Stimulated activated naive CD8-positive, alpha-beta T cell treated with anti-CD3 and anti-CD28 coated beads, Interleukin-15, Interleukin-2, amounts not matched to agents 100 U/mL and 50 U/mL, for 24 hours (primary cell): Measurements from ENCODE around the gene JMJD1C.
"Not testable (repeated sequence)": the region's sequence is repeated elsewhere in the genome, so short reads cannot be mapped to it uniquely, and the experiment has no call there.

Source experiments
- ATAC-seq: fragments of 150-1000 bp; cut with Tn5 transposase; one replicate; pipeline ENCODE4 v1.10.0; 2021
- DNase-seq: peaks from one replicate; pipeline ENCODE4 v3.0.0; 2021

Gene JMJD1C

DNA sequence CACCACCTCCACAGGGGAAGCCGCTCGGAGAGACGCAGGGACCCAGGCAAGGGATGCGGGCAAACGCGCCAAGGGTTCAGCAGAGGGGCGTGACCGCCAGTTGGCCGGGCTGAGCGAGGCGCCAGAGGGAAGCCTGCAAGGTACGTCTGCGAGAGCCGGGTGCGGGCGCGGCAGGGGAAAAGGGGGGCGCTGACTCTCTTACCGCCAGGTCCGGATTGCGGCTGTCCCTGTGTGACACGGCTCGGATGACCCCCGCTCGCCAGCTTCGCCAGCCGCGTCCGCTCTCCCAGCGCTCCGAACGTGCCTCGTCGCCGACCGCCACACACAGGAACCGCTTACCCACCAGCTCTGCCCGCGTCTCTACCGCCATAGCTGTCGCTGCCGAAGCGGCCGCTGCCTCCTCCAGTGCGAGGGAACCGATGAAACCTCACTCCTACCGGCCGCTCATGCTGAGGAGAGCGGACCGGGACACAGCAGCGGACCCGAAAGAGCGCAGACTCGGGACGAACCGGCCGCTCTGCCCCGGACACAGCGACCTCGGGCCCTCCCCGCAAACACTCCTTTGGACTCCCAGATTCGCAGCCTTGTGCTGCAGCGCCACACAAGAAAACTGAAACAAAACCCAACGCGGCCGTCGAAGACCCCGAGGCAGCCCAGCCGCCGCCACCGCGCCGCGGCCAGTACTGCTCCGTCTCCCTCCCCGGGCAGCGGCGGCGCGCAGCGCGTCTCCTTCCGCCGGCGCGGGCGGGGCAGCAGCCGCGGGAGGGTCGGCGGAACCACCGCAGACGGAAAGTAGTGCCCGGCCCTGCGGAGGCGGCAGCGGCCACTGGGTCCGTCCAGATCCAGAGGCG, at the start of gene JMJD1C:
TSS of gene JMJD1C (minus strand) at position 685 of the 851 bp plus-strand sequence. CDS start at position 370, 315 bp downstream.
- DNase-seq: peak; percentile 70
- ATAC-seq: peak; percentile 85

DNA sequence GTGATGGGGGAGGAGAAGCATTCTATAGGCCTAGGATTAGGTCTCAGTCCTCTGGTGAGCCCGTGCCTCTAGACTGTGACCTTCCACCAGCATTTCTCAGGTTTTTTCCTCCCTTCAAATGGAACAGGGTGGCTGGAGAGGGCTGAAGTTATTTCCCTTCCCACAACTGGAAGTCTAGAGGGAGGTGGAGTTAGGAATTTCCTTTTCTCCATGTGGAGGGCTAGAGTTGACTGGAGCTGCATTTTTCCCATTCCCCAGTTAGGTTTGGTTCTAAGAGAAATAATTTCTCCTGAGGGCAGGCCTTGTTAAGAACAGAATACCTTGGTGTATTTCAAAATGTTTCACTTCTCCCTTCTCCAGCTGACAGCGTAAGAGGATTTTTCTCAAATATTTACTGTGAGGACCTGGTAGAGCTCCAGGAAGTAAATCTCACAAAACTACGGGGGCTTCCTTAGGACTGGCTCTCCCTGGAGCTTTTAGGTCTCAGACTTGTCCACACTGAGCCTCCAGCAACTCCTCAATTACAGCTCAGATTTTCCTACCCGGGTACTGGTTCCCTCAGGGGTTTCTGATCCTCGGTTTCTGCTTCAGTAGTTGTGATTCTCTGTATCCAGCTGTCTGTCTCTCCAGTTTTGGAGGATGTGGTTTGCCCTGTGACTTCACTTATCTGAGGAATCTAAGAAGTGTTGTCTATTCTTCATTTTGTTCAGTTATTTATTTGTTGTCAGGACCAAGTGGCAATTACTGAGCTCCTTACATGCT, 49.4 kb upstream of the JMJD1C start:
- DNase-seq (peak; percentile 10), ATAC-seq (peak; percentile 89)

DNA sequence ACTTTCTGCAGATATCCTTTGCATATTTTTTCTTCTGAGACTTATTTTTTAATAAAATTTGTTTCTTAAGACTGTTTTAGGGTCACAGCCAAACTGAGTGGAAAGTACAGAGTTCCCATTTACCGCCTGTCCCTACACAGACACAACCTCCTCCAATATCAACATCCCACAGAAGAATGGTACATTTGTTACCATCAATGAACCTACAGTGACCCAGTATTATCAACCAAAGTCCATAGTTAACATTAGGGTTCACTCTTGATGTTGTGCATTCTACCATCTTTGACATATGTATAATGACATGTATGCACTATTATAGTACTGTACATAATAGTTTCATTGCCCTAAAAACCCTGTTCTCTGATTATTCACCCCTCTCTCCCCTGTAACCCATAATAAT, 40.8 kb upstream of the JMJD1C start:
- no peak for ATAC-seq
- DNase-seq: no peak

- ATAC-seq (no peak), DNase-seq (no peak)
Observed at GRCh38 chr10:63505562-63505961, 39.8 kb upstream of the JMJD1C start.

DNA sequence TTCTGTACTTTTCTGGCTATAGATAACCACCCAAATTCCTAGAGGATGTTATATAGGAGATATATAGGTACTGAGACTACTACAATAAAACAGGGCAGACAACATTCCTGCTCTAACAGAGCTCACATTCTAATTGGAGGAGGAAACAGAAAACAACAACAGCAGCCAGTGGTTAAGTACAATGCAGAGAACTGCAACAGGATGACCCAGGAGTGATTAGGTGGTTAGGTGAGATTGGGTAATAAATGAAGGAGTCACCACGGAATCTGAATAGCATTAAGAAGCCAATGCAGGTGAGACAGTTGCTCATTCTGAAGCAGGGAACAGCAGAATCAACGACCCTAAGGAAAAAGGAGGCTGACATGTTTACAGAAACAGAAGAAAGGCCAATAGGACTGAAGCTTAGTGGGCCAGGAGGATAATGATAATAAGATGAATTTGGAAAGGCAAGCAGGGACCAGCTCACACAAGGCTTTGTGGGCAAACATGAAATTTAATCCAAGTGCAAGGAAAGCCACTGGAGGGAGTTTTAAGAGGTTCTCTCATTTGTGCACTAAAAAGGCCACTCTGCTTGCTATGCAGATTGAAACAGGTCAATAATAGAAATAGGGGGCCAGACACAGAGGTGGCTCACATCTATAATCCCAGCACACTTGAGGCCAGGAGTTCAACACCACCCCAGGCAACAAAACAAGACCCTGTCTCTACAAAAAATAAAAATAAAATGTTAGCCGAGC, 38.5 kb upstream of the JMJD1C start:
- ATAC-seq (no peak), DNase-seq (no peak)

DNA sequence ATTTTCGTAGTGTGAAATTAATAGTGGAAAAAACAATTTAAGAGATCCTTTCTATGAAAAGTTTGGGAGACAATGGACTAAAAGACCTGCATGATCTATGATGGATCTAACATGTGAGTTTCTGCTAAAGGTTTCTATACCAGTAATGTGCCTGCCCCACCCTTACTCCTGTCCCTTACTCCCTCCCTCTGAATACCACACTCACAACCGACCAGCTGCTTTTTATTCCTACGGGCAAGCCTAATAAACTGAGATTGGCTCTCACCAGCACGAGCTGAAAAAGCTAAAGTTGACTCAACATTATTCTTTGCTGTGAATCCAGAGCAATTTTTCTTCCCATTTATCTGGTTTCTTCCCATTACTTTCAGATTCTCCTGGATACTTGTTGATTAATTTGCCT, 37.6 kb upstream of the JMJD1C start:
- no peak for DNase-seq
- ATAC-seq: no peak

- ATAC-seq: no peak
- DNase-seq: no peak
Observed at GRCh38 chr10:63502832-63503231, 37.1 kb upstream of the JMJD1C start.

DNA sequence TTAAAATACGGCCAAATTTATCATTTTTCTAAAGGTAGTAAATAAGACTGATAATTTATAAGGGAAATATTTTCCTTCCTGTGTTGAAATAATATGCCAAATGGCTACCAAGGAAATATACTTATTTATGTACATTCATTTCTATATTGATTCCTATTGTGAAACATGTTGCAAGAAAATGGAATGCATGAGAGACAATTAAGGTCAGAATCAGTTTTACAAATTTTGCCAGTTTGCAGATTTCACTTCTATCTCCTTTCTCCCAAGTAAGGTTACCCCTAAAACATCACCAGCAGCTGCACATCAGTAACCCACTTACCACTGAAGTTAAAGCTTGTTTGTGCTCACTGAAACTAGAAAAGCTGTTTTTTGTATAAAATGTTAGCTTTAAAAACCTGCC, 36.2 kb upstream of the JMJD1C start:
- DNase-seq: no peak
- no peak for ATAC-seq

DNA sequence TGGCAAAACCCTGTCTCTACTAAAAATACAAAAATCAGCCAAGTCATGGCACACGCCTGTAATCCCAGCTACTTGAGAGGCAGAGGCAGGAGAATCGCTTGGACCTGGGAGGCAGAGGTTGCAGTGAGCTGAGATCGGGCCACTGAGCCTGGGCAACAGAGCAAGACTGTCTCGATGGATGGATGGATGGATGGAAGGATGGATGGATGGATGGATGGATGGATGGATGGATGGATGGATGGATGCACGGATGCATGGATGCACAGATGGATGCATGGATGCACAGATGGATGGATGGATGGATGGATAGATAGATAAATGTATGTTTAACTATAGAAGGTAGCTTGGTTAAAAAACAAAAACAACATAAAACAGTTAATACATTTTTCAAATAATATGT, 34.8 kb upstream of the JMJD1C start:
- DNase-seq, ATAC-seq: not testable (repeated sequence)

- DNase-seq: no peak
- no peak for ATAC-seq
Observed at GRCh38 chr10:63498665-63499064, 32.9 kb upstream of the JMJD1C start.

- ATAC-seq: no peak
- DNase-seq: no peak
Observed at GRCh38 chr10:63497321-63497720, 31.5 kb upstream of the JMJD1C start.

- ATAC-seq: no peak
- no peak for DNase-seq
Observed at GRCh38 chr10:63496561-63496960, 30.8 kb upstream of the JMJD1C start.

GRCh38 chr10:63494951-63495350, 29.2 kb upstream of the JMJD1C start:
- DNase-seq: no peak
- no peak for ATAC-seq

GRCh38 chr10:63493004-63493403, 27.2 kb upstream of the JMJD1C start:
- no peak for ATAC-seq
- DNase-seq: no peak

DNA sequence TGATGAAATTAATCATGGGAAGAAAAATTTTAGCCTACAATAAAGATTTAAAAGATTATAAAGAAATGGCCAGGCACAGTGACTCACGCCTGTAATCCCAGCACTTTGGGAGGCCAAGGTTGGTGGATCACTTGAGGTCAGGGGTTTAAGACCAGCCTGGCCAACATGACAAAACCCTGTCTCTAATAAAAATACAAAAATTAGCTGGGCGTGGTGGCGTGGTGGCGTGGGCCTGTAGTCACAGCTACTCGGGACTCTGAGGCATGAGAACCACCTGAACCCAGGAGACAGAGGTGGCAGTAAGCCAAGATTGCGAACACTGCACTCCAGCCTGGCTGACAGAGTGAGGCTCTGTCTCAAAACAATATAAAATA, 26.5 kb upstream of the JMJD1C start:
- not testable (repeated sequence) for DNase-seq, ATAC-seq

DNA sequence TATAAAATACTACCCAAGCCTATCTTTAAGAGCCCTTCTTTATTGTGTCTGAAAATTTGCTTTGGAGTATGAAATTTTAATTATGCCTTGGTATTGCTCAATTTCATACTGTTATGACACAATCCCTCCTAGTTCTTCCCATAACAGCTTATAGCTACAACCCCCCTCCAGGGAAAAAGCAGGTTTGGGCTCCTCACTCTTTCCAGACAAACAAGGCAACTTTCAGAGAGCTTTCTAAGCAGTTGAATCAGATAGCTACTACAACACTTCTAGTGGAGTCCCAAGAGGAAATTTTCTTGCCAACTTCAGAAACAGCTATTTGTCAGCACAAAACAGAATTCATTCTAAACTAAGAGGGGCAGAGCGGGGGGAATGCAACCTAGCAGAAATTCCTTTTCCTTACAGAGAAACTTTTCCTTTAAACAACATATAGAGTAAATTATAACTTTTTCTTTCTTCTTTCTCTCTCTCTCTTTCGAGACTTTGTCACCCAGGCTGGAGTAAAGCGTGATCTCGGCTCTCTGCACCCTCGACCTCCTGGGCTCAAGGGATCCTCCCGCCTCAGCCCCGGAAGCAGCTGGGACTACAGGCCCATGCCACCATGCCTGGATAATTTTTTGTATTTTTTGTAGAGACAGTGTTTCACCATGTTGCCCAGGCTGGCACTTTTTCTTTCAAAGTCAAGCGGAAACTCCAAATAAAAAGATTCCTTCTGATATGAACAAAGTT, 26.0 kb upstream of the JMJD1C start:
- no peak for DNase-seq
- ATAC-seq: no peak

DNA sequence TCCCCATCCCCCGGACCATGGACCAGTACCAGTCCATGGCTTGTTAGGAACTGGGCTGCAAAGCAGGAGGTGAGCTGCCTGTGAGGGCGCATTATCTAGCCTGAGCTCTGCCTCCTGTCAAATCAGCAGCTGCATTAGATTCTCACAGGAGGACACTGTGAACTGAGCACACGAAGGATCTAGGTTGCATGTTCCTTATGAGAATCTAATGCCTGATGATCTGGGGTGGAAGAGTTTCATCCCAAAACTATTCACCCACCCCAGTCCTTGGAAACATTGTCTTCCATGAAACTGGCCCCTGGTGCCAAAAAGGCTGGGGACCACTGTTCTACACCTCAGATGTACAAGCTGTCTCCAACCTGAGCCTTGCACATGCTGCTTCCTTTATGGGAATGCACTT, 24.1 kb upstream of the JMJD1C start:
- no peak for DNase-seq
- no peak for ATAC-seq

GRCh38 chr10:63487990-63488389, 22.2 kb upstream of the JMJD1C start:
- ATAC-seq (no peak), DNase-seq (no peak)

DNA sequence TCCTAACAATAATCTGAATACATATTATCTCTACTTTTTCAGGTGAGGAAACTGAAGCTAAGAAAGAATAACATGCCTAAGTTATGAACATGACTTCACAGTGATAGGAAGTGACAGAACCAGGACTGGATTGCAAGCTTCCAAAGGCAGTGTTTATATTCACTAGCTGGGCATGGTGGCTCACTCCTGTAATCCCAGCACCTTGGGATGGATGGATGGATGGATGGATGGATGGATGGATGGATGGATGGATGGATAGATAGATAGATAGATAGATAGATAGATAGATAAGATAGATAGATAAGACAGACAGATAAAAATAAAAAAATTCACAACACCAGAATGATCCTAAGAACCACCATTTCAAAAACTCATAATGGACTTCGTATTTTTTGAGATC, 18.2 kb upstream of the JMJD1C start:
- DNase-seq (no peak), ATAC-seq (no peak)

DNA sequence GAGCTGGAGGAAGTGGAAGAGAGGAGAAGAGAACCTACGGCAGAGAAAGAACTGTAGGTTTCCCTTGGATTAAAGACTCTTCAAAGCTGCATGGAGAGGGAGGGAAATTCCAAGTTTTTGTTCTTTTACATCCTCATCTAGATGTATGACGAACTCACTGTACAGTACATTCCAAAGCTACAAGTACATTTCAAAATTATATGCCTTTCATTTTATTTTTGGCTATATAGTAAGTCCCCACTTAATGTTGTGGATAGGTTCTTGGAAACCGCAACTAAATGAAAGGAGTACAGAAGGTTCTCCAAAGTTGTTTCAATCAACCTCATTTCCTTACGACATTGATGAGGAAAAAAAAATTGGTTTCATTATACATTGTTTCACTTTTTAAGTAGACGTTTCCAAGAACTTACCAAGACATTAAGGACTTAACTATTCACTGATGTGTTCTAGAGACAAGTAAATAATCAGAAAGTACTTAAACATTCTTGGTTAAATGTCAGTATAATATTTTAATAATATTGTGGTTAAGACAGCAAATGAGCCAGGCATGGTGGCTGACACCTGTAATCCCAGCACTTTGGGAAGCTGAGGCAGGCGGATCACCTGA, 16.1 kb upstream of the JMJD1C start:
- no peak for ATAC-seq
- DNase-seq: no peak

- DNase-seq (no peak), ATAC-seq (no peak)
Observed at GRCh38 chr10:63480237-63480636, 14.5 kb upstream of the JMJD1C start.

DNA sequence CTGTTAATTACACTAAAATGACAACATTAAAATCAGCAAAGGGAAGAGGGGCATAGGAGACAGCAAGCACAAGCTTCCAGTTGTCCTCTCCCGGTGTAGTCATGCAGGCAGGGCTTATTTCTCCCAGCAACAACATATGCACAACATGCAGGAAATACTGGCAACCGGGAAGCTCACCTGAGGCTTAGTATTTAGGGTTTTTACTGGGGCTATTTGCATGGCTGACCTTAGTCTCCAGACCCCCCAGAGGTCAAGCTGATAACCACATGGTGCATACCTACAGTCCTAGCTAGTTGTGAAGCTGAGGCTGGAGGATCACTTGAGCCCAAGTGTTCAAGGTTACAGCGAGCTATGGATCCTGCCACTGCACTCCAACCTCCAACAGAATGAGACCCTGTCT, 12.8 kb upstream of the JMJD1C start:
- ATAC-seq (no peak), DNase-seq (no peak)
